Liver (tissue), 9 donors: ENCODE measurements around the gene PIRT. TPM values are rescaled to one million over a fixed set of nuclear protein-coding genes. Genes with fewer than 3 reads are reported as not detected.

ENCODE experiments used
- DNase-seq: peaks from one replicate; pipeline ENCODE4 v3.0.0-alpha.2; 2017; ENCODE audit warnings: low spot score
- H3K27ac ChIP-seq, 2 donors: one replicate each; pipeline ENCODE4 v1.7.0; 2013; ENCODE audit warnings: inconsistent platforms in 2 of 2, low read length in 2 of 2, control low read depth in 1 of 2, low read depth in 1 of 2, mild to moderate bottlenecking in 1 of 2
- H3K27me3 ChIP-seq, 4 donors: one replicate each; pipeline versions ENCODE4 v1.6.1 to v1.7.0; 2013; ENCODE audit warnings: low read length in 3 of 4, inconsistent platforms in 1 of 4, mild to moderate bottlenecking in 1 of 4, moderate library complexity in 1 of 4; ENCODE audit not compliant: control insufficient read depth in 4 of 4, insufficient read depth in 4 of 4
- H3K36me3 ChIP-seq, 4 donors: one replicate each; pipeline versions ENCODE4 v1.6.1 to v1.7.0; 2013; ENCODE audit warnings: low read length in 3 of 4, mild to moderate bottlenecking in 3 of 4, low read depth in 1 of 4, moderate library complexity in 1 of 4; ENCODE audit not compliant: control insufficient read depth in 4 of 4, insufficient read depth in 3 of 4
- H3K4me1 ChIP-seq, 4 donors: one replicate each; pipeline versions ENCODE4 v1.6.1 to v1.7.0; 2013; ENCODE audit warnings: low read length in 3 of 4, mild to moderate bottlenecking in 3 of 4, moderate library complexity in 1 of 4; ENCODE audit not compliant: control insufficient read depth in 4 of 4, insufficient read depth in 4 of 4
- H3K4me3 ChIP-seq, 3 donors: one replicate each; pipeline versions ENCODE4 v1.6.1 to v1.7.0; 2013; ENCODE audit warnings: low read length in 3 of 3, control low read depth in 1 of 3, low read depth in 1 of 3, mild to moderate bottlenecking in 1 of 3
- H3K9ac ChIP-seq, 2 donors: one replicate each; pipeline ENCODE4 v1.7.0; 2013; ENCODE audit warnings: low read length in 2 of 2, mild to moderate bottlenecking in 2 of 2, moderate library complexity in 2 of 2, control low read depth in 1 of 2, low read depth in 1 of 2
- H3K9me3 ChIP-seq, 4 donors: one replicate each; pipeline versions ENCODE4 v1.6.1 to v1.7.0; 2013; ENCODE audit warnings: low read length in 3 of 4; ENCODE audit not compliant: control insufficient read depth in 4 of 4
- FOXA1 ChIP-seq: IDR thresholded peaks from 2 replicates; pipeline ENCODE4 v1.6.1; 2016; ENCODE audit warnings: antibody characterized with exemption
- GABPA ChIP-seq, 2 donors: IDR thresholded peaks in 1 of 2; conservative IDR thresholded peaks in 1 of 2; 2 replicates each; pipeline ENCODE4 v1.6.1; 2016; ENCODE audit warnings: antibody characterized with exemption in 2 of 2, mild to moderate bottlenecking in 1 of 2, moderate library complexity in 1 of 2
- HNF4G ChIP-seq: IDR thresholded peaks from 2 replicates; pipeline ENCODE4 v1.6.1; 2016; ENCODE audit warnings: antibody characterized with exemption
- JUND ChIP-seq, 2 donors: IDR thresholded peaks; 2 replicates each; pipeline ENCODE4 v1.6.1; 2016; ENCODE audit warnings: antibody characterized with exemption in 2 of 2
- NR2F2 ChIP-seq: IDR thresholded peaks from 2 replicates; pipeline ENCODE4 v1.6.1; 2016; ENCODE audit warnings: antibody characterized with exemption
- RAD21 ChIP-seq, 2 donors: IDR thresholded peaks; 2 replicates each; pipeline ENCODE4 v1.6.1; 2016; ENCODE audit warnings: antibody characterized with exemption in 2 of 2, mild to moderate bottlenecking in 2 of 2
- SP1 ChIP-seq: IDR thresholded peaks from 2 replicates; pipeline ENCODE4 v1.6.1; 2018; ENCODE audit warnings: antibody characterized with exemption, mild to moderate bottlenecking
- TAF1 ChIP-seq: conservative IDR thresholded peaks from 2 replicates; pipeline ENCODE4 v1.6.1; 2016; ENCODE audit warnings: antibody characterized with exemption, mild to moderate bottlenecking
- YY1 ChIP-seq: IDR thresholded peaks from 2 replicates; pipeline ENCODE4 v1.6.1; 2016; ENCODE audit warnings: antibody characterized with exemption, mild to moderate bottlenecking
- WGBS: extraction: QIAGEN DNeasy Blood & Tissue Kit; methylation state at CpG from one replicate; pipeline ENCODE4 v1.1.7; 2013; 5-methylcytosine and 5-hydroxymethylcytosine counted together
- polyA plus RNA-seq, 2 donors: library from polyadenylated mRNA; stranded (reverse) in 1 of 2; unstranded in 1 of 2; fragments of 200-250 nt in 1 of 2; fragments of >200 nt in 1 of 2; fragmentation: Nextera tagmentation in 1 of 2; extraction: Ambion mirVana in 1 of 2; gene quantifications; one replicate each; pipeline versions ENCODE4 v1.2.1 to v1.2.3, GENCODE V29; 2013 to 2015
- total RNA-seq, 2 donors: library from RNA; depleted of rRNA; stranded (reverse); fragments of >200 nt; gene quantifications; one replicate each; pipeline ENCODE4 v1.2.3, GENCODE V29; 2014
- TF ChIP-seq, protein P1 (sequence below): IDR thresholded peaks from 2 replicates; pipeline ENCODE4 v1.6.1; 2016; ENCODE audit warnings: antibody characterized with exemption
- TF ChIP-seq, protein P2 (sequence below): IDR thresholded peaks from 2 replicates; pipeline ENCODE4 v1.6.1; 2016; ENCODE audit warnings: antibody characterized with exemption
- TF ChIP-seq, protein P3 (sequence below): IDR thresholded peaks from 2 replicates; pipeline ENCODE4 v1.6.1; 2016; ENCODE audit warnings: antibody characterized with exemption, mild to moderate bottlenecking
- TF ChIP-seq, protein P4 (sequence below): IDR thresholded peaks from 2 replicates; pipeline ENCODE4 v1.6.1; 2016; ENCODE audit warnings: antibody characterized with exemption
- donor health status: healthy.
- donor health status: healthy.
- donor health status: healthy.
- donor health status: healthy.
- donor health status: healthy.

Gene PIRT
- total and polyA plus RNA-seq, 4 donors: 0.18 TPM; not detected in 3

DNA sequence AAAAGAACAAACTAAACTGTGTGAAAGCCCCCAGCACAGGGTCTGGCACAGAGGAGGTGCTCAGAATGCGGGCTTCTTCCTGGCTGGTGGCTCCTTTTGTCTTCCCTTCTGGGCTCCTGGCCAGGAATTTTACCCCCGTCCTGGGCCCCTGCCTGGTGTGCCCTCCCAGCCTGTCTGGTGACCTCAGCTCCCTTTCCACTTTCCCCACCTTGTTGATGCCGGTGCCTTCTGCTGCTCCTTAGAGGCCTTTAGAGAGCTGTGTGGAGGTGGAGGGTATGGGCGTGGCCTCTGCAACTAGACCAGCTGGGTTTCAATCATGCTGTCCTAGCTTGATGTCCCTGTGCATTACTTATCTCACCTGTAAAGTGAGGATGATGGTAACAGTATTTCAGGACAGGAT lies 16.8 kb downstream of the PIRT start:
- TF ChIP-seq FOXA1 (no peak), SP1 (no peak), YY1 (no peak), GABPA (IDR thresholded peaks at IDR 0.05 in 1 of 2, conservative IDR thresholded peaks at IDR 0.05 in 1 of 2) (no peak)
- TF ChIP-seq, protein P1, sequence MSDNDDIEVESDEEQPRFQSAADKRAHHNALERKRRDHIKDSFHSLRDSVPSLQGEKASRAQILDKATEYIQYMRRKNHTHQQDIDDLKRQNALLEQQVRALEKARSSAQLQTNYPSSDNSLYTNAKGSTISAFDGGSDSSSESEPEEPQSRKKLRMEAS: no peak
- TF ChIP-seq, protein P2, sequence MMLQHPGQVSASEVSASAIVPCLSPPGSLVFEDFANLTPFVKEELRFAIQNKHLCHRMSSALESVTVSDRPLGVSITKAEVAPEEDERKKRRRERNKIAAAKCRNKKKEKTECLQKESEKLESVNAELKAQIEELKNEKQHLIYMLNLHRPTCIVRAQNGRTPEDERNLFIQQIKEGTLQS: no peak
- TF ChIP-seq, protein P3, sequence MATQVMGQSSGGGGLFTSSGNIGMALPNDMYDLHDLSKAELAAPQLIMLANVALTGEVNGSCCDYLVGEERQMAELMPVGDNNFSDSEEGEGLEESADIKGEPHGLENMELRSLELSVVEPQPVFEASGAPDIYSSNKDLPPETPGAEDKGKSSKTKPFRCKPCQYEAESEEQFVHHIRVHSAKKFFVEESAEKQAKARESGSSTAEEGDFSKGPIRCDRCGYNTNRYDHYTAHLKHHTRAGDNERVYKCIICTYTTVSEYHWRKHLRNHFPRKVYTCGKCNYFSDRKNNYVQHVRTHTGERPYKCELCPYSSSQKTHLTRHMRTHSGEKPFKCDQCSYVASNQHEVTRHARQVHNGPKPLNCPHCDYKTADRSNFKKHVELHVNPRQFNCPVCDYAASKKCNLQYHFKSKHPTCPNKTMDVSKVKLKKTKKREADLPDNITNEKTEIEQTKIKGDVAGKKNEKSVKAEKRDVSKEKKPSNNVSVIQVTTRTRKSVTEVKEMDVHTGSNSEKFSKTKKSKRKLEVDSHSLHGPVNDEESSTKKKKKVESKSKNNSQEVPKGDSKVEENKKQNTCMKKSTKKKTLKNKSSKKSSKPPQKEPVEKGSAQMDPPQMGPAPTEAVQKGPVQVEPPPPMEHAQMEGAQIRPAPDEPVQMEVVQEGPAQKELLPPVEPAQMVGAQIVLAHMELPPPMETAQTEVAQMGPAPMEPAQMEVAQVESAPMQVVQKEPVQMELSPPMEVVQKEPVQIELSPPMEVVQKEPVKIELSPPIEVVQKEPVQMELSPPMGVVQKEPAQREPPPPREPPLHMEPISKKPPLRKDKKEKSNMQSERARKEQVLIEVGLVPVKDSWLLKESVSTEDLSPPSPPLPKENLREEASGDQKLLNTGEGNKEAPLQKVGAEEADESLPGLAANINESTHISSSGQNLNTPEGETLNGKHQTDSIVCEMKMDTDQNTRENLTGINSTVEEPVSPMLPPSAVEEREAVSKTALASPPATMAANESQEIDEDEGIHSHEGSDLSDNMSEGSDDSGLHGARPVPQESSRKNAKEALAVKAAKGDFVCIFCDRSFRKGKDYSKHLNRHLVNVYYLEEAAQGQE: no peak
- no peak overlapping the region for H3K27ac ChIP-seq
- no peak overlapping the region for H3K4me3 ChIP-seq
- WGBS: 79% methylated on average over 4 of the region's 4 CpGs
- H3K36me3 ChIP-seq: no peaks in the 10 kb centered on the region
- DNase-seq: no peak
- no peaks in the 10 kb centered on the region for H3K4me1 ChIP-seq
- no peaks in the 10 kb centered on the region for H3K9me3 ChIP-seq
- H3K27me3 ChIP-seq: no peaks in the 10 kb centered on the region
- H3K9ac ChIP-seq: no peak overlapping the region

DNA sequence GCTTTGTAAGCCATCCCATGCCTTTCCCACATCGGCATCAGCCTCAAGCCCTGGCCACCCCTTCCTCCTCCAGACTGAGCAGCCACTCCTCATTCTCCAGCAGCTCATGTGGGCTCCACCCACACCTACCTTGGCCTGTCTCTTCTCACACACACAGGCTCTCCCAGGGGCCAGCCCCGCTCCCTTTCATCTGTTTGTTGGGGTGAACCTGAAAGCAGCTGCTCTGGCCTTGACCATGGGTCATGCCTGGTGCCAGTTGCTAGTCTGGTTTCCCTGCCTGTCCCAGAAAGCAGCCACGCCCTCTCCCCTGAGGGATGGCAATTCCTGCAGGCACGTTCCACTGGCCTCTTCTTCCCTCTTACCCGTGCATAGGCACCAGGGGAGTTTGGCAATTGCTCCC lies 22.6 kb downstream of the PIRT start:
- TF ChIP-seq FOXA1 (no peak), SP1 (no peak), GABPA (IDR thresholded peaks at IDR 0.05 in 1 of 2, conservative IDR thresholded peaks at IDR 0.05 in 1 of 2) (no peak), YY1 (no peak), HNF4G (no peak), NR2F2 (no peak), JUND (IDR thresholded peaks at IDR 0.05) (no peak), RAD21 (IDR thresholded peaks at IDR 0.05) (no peak), TAF1 (no peak)
- TF ChIP-seq, protein P1: no peak
- TF ChIP-seq, protein P3: no peak
- TF ChIP-seq, protein P4, sequence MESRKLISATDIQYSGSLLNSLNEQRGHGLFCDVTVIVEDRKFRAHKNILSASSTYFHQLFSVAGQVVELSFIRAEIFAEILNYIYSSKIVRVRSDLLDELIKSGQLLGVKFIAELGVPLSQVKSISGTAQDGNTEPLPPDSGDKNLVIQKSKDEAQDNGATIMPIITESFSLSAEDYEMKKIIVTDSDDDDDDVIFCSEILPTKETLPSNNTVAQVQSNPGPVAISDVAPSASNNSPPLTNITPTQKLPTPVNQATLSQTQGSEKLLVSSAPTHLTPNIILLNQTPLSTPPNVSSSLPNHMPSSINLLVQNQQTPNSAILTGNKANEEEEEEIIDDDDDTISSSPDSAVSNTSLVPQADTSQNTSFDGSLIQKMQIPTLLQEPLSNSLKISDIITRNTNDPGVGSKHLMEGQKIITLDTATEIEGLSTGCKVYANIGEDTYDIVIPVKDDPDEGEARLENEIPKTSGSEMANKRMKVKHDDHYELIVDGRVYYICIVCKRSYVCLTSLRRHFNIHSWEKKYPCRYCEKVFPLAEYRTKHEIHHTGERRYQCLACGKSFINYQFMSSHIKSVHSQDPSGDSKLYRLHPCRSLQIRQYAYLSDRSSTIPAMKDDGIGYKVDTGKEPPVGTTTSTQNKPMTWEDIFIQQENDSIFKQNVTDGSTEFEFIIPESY: no peak
- 79% methylated on average over 5 of the region's 5 CpGs for WGBS
- no peak for DNase-seq
- H3K27ac ChIP-seq: no peak overlapping the region
- H3K9me3 ChIP-seq: no peaks in the 10 kb centered on the region
- H3K27me3 ChIP-seq: no peaks in the 10 kb centered on the region
- no peak overlapping the region for H3K9ac ChIP-seq
- no peak overlapping the region for H3K4me3 ChIP-seq
- H3K4me1 ChIP-seq: peaks cover 0 to 5% (median 0%) of the 10 kb centered on the region in 4 donors
- H3K36me3 ChIP-seq: no peaks in the 10 kb centered on the region
